ENCODE results near the gene FOXP1. TPM values are rescaled to one million over a fixed set of nuclear protein-coding genes. Genes with fewer than 3 reads are reported as not detected.

The FOXP1 gene
- total RNA-seq, 1 experiment from 2014 or later: 2.9 TPM

GRCh38 chr3:71240034-71240433, 343.5 kb downstream of the FOXP1 start:
- no peak for ATAC-seq
- H3K9me3 ChIP-seq (ENCODE audit: control insufficient read depth, insufficient read depth, low read depth, low read length): no peaks in the 10 kb centered on the region
- in situ Hi-C loops (cut with HindIII; ENCODE audit: low pct_unique_long_range_greater_than_20kb, low sequenced_read_pairs) (no loop called here), intact Hi-C loops (cut with micrococcal nuclease; ENCODE audit: unreplicated experiment) (no loop called here)
- H3K36me3 ChIP-seq (ENCODE audit: control insufficient read depth, insufficient read depth, low read length): no peaks in the 10 kb centered on the region
- ChIA-PET POLR2A (no interaction called here), CTCF (no interaction called here)
- no peaks in the 10 kb centered on the region for H3K27me3 ChIP-seq (ENCODE audit: control insufficient read depth, insufficient read depth, low read length)
- H3K4me1 ChIP-seq (ENCODE audit: control insufficient read depth, insufficient read depth, low read length): no peaks in the 10 kb centered on the region
- H3K4me3 ChIP-seq (ENCODE audit: low read depth in 2 of 2, low read length in 2 of 2): no peak overlapping the region
- H3K27ac ChIP-seq (ENCODE audit: low read length): no peak overlapping the region
- DNase-seq (ENCODE audit: low read depth, low spot score): no peak
- TF ChIP-seq TCF7L2 (IDR thresholded peaks at IDR 0.05; ENCODE audit: low read depth, low read length): no peak
- no peak for TF ChIP-seq SIN3A (IDR thresholded peaks at IDR 0.05; ENCODE audit: borderline replicate concordance, insufficient read depth, low read depth, low read length)
- TF ChIP-seq, protein P1, sequence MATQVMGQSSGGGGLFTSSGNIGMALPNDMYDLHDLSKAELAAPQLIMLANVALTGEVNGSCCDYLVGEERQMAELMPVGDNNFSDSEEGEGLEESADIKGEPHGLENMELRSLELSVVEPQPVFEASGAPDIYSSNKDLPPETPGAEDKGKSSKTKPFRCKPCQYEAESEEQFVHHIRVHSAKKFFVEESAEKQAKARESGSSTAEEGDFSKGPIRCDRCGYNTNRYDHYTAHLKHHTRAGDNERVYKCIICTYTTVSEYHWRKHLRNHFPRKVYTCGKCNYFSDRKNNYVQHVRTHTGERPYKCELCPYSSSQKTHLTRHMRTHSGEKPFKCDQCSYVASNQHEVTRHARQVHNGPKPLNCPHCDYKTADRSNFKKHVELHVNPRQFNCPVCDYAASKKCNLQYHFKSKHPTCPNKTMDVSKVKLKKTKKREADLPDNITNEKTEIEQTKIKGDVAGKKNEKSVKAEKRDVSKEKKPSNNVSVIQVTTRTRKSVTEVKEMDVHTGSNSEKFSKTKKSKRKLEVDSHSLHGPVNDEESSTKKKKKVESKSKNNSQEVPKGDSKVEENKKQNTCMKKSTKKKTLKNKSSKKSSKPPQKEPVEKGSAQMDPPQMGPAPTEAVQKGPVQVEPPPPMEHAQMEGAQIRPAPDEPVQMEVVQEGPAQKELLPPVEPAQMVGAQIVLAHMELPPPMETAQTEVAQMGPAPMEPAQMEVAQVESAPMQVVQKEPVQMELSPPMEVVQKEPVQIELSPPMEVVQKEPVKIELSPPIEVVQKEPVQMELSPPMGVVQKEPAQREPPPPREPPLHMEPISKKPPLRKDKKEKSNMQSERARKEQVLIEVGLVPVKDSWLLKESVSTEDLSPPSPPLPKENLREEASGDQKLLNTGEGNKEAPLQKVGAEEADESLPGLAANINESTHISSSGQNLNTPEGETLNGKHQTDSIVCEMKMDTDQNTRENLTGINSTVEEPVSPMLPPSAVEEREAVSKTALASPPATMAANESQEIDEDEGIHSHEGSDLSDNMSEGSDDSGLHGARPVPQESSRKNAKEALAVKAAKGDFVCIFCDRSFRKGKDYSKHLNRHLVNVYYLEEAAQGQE (IDR thresholded peaks at IDR 0.05; ENCODE audit: insufficient read depth in 1 of 2, low read depth in 2 of 2, low read length in 1 of 2): no peak
- TF ChIP-seq, protein P2, sequence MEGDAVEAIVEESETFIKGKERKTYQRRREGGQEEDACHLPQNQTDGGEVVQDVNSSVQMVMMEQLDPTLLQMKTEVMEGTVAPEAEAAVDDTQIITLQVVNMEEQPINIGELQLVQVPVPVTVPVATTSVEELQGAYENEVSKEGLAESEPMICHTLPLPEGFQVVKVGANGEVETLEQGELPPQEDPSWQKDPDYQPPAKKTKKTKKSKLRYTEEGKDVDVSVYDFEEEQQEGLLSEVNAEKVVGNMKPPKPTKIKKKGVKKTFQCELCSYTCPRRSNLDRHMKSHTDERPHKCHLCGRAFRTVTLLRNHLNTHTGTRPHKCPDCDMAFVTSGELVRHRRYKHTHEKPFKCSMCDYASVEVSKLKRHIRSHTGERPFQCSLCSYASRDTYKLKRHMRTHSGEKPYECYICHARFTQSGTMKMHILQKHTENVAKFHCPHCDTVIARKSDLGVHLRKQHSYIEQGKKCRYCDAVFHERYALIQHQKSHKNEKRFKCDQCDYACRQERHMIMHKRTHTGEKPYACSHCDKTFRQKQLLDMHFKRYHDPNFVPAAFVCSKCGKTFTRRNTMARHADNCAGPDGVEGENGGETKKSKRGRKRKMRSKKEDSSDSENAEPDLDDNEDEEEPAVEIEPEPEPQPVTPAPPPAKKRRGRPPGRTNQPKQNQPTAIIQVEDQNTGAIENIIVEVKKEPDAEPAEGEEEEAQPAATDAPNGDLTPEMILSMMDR (IDR thresholded peaks at IDR 0.05): no peak
- no peak for TF ChIP-seq POLR2AphosphoS5 (IDR thresholded peaks at IDR 0.05; ENCODE audit: low read depth, low read length)
- BruUV-seq (replicated peaks): no TSS peak

DNA sequence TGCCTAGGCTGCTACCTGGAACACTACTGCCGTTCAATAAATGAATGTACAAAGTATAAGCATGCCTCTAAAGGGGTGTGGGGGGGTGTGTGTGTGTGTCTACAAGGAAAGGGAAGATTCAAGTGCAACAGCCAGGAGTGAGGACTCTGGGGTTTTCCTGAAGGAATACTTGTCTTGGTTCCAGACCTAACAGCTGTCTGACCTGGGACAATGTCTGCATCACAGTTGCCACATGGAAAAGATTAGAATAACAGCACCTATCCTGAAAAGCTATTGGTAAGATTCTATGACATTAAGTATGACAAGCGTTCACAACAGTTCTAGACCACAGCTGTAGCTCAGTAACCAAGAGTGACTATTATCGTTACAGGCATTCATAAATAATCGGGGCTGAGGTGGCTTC, 345.2 kb downstream of the FOXP1 start:
- in situ Hi-C loops (cut with HindIII; ENCODE audit: low pct_unique_long_range_greater_than_20kb, low sequenced_read_pairs) (no loop called here), intact Hi-C loops (cut with micrococcal nuclease; ENCODE audit: unreplicated experiment) (no loop called here)
- ATAC-seq: no peak
- no peak for TF ChIP-seq SIN3A (IDR thresholded peaks at IDR 0.05; ENCODE audit: borderline replicate concordance, insufficient read depth, low read depth, low read length)
- TF ChIP-seq, protein P1 (IDR thresholded peaks at IDR 0.05; ENCODE audit: insufficient read depth in 1 of 2, low read depth in 2 of 2, low read length in 1 of 2): no peak
- TF ChIP-seq, protein P2 (IDR thresholded peaks at IDR 0.05): no peak
- TF ChIP-seq POLR2AphosphoS5 (IDR thresholded peaks at IDR 0.05; ENCODE audit: low read depth, low read length): no peak
- TF ChIP-seq TCF7L2 (IDR thresholded peaks at IDR 0.05; ENCODE audit: low read depth, low read length): no peak
- no peaks in the 10 kb centered on the region for H3K9me3 ChIP-seq (ENCODE audit: control insufficient read depth, insufficient read depth, low read depth, low read length)
- no peaks in the 10 kb centered on the region for H3K36me3 ChIP-seq (ENCODE audit: control insufficient read depth, insufficient read depth, low read length)
- H3K4me3 ChIP-seq (ENCODE audit: low read depth in 2 of 2, low read length in 2 of 2): no peak overlapping the region
- no peak for DNase-seq (ENCODE audit: low read depth, low spot score)
- H3K27me3 ChIP-seq (ENCODE audit: control insufficient read depth, insufficient read depth, low read length): no peaks in the 10 kb centered on the region
- no TSS peak for BruUV-seq (replicated peaks)
- ChIA-PET POLR2A (no interaction called here), CTCF (no interaction called here)
- H3K27ac ChIP-seq (ENCODE audit: low read length): no peak overlapping the region
- H3K4me1 ChIP-seq (ENCODE audit: control insufficient read depth, insufficient read depth, low read length): no peaks in the 10 kb centered on the region

Measured in Panc1 (cell line).